Stimulated activated CD4-positive, alpha-beta T cell treated with anti-CD3 and anti-CD28 coated beads, TNF-alpha, amount 100 ng/mL, for 48 hours (primary cell): ENCODE measurements around the gene TBL1XR1.
"Not testable (repeated sequence)": the region's sequence is repeated elsewhere in the genome, so short reads cannot be mapped to it uniquely, and the experiment has no call there.

Source experiments
- DNase-seq, 3 donors: peaks; one replicate each; pipeline ENCODE4 v3.0.0-alpha.2; 2020; ENCODE audit warnings: low read depth in 3 of 3

The TBL1XR1 gene

DNA sequence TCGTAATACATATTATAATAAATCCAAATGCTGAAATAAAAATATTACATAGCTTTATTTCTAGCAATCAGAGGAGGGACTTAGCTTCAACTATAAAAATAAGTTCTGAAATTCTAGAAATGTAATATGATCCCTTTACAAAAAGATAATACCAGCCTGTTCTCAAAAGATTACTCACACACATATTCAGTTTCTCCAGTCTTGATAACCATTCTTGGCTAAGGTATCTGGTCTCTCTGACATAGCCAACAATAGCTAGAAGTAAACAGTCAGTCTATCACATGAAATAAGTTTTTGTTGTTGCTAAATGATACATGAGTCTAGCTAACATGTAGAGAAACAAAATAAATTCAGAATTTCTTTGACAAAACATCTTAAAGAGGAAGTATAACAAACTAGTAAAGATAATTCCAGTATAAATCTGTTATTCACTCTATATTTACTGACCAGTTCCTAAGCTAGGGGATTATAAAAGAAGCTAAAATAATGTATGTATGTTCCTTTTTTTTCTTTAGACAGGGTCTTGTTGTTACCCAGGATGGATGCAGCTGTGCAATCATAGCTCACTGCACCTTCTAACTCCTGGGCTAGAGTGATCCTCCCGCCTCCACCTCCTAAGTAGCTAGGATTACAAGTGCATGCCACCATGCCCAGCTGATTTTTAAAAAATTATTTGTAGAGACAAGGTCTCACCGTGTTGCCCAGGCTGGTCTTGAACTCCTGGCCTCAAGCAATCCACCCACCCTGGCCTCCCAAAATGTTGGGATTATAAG is 170.6 kb downstream of the TBL1XR1 start:
- no peak for DNase-seq

DNA sequence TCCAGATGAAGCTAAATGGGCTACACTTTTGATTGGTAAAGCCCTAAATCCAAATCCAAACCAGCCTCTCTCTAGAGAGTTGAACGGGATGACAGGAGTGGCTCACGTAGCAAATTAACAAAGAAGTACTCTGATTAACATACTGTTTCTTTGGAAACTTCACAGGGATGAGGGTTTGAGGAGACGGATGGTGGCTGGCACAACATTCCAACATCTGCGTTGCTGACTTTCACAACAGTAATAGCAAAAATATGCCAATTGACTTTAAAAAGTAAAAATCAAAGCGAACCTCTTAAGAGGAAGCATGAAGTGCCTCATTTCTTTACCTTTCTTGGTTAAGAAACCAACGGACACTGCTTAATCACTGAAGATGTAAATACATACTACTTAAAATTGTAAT is 181.4 kb downstream of the TBL1XR1 start:
- DNase-seq: no peak

DNA sequence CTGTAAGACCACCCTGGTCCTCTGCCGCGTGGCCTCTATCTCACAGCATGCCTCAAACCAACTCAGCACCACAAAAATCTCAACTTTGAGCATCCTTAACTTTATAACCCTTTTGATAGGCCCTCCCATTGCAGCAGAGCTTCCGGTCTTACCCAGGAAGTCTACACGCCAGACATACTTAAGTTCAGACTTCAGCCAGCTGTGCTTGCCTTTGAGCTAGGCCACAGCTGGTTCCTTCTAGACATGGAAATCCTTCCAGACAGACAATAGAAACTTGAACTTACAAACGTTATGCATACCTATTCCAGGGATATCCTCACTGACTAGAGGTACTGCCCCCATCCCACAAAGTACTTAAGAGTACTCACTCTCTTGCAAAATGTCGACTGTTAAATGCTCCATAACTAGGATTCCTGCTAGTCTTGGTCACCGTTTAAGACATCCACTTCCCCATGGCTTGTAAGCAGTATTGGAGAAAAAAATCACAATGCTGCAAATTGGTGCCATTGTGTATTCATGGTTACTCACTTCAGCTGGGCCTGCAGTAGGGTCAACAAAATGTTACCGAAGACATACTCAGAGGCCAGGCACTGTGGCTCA is 183.5 kb downstream of the TBL1XR1 start:
- no peak for DNase-seq

DNA sequence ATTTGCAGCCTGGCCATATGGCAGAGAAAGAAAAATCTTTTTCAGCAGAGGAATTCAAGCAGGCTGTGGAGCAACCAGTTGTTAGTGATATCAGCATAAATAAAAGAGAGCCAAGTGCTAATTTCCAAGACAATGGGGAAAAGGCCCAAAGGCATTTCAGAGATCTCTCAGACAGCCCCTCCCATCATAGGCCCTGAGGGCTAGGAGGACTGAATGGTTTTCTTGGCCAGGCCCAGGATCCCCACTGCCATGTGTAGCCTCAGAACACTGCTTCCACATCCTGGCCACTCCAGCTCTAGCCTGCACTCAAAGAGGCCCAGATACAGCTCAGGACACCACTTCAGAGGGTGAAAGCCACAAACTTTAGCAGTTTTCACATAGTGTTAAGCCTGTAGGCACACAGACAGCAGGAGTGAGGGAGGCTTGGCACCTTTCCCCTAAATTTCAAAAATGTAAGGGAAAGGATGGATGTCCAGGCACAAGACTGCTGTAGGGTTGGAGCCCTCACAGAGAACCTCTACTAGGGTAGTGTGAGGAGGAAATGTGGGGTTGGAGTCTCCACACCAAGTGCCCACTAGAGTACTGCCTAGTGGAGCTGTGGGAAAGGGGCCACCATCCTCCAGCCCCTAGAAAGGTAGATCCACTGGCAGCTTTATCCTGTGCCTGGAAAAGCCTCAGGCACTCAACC is 191.4 kb downstream of the TBL1XR1 start:
- no peak for DNase-seq

DNA sequence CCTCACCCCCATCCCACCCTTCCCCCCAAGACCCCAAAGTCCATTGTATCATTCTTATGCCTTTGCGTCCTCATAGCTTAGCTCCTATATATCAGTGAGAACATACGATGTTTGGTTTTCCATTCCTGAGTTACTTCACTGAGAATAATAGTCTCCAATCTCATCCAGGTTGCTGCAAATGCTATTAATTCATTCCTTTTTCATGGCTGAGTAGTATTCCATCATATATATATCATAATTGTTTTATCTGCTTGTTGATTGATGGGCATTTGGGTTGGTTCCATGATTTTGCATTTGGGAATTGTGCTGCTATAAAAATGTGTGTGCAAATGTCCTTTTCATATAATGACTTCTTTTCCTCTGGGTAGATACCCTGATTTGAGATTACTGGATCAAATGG is 197.1 kb downstream of the TBL1XR1 start:
- DNase-seq: not testable (repeated sequence)

DNA sequence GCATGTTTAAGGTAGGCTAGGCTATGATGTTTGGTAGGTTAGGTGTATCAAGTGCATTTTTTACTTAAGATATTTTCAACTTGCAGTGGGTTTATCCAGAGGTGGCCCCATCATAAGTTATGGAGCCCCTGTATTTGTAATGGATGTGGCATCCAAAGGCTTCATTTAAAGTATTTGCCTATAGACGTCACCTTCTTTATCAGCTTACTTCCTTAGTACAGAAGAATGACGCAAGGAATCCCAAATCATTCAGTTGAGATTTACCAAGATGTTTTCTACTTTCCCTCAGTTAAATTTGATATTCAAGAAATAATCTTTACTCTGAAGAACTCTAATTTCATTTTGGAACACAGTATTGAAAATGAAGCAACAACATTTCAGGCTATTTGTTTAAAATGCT is 201.3 kb downstream of the TBL1XR1 start:
- DNase-seq: no peak

DNA sequence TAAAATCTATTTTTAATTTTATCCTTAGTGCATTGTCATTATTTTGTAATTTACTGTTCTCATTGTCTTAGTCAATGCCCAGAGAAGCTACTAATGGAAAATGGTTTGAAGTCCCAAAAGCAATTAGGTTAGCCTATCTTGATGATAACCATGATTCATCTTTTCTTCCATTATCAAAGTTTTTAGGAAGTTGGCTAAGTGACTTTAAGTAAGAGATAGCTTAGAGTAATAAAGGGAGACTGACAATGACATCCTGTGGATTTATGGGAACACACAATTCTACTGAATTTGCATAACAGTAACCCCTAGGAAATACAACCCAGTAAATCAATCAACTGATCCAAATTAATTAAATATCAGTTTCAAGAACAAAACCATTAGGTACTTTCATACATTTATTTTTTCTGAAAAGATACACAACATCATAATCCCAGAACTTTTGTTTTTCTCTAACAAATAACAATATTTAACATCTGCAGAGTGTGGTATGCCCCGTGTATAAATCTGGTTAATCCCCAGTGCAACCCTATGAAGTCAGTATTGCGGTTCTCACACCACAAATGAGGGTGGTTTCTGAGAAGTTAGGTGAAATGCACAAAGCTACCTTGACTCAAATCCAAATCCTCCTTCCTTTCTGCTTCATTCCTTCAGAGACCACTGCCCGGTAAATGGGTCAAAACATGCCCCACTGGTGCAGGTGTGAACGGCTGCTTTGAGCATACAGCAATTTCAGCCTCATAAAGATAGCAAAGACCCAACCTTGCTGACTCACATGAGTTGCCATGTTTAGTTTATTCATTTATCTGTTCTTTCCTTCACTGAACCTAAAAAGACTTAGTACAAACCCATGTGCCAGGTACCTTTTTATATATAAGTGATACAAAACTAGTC is 202.1 kb downstream of the TBL1XR1 start:
- DNase-seq: no peak

DNA sequence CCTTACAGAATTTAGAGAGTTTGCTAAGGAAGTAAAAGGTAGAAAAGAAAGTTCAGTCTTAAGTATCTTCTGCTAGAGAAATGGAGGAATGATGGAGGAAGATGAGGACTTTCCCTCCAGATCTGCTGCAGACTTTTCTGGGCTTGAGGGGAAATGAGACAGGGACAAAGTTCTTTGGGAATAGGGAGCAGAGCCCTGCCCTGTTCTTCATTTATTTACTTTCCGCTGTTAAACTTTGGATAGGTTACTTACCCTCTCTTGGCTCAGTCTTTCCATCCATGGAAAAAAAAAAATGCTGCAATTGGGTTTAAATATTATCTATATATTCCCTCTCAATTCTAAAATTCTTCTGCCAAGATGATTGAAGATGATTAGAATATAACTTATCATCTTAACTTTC is 202.9 kb downstream of the TBL1XR1 start:
- no peak for DNase-seq

DNA sequence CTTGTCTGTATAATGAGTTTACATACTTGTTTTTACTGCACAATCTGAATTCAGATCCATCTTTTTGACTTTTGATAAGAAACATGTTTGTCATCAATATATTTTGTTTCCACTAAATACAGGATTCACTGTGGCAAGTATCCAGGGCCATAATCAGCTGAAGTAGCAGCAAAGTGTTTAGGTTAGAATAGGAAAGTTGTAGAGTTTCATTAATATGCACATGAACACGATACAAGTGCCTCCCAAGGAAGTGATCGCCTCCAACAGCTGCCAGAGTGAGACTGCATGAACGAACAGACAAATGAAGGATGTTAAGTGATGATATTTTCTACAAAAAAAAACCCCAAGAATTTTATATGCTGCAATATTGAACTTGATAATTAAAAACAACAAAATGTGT is 204.3 kb downstream of the TBL1XR1 start:
- no peak for DNase-seq

DNA sequence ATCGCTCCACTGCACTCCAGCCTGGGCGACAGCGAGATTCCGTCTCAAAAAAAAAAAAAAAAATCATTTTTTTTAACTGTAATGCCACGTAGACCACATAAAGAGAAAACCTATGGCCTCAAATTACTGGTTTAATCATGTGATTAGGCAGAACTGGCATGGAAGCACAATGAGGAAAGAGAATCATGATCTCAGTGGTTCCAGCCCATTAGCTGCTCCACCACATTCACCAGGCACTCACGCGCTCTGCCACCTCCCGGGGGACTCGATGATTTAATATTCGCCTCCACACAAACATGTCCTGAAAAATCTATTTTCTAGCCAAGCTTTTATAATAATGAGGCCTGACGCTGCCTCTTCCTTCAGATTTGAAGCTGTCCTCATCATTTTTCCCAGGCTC is 204.7 kb downstream of the TBL1XR1 start:
- DNase-seq: no peak

DNA sequence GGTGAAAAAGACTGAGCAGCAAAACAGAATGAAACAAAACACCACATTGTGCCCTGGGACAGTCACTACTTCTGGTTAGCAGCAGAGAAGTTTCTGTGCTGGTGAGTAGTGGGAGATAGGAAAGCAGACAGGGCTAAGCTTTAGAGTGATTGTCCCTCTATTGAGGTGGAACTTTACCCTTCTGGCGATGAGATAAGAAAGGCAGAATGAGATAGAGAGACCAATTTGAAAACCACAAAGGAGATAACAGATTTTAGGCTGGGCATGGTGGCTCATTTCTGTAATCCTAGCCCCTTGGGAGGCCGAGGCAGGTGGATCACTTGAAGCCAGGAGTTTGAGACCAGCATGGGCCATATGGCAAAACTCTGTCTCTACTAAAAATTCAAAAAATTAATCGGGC is 208.5 kb downstream of the TBL1XR1 start:
- no peak for DNase-seq

DNA sequence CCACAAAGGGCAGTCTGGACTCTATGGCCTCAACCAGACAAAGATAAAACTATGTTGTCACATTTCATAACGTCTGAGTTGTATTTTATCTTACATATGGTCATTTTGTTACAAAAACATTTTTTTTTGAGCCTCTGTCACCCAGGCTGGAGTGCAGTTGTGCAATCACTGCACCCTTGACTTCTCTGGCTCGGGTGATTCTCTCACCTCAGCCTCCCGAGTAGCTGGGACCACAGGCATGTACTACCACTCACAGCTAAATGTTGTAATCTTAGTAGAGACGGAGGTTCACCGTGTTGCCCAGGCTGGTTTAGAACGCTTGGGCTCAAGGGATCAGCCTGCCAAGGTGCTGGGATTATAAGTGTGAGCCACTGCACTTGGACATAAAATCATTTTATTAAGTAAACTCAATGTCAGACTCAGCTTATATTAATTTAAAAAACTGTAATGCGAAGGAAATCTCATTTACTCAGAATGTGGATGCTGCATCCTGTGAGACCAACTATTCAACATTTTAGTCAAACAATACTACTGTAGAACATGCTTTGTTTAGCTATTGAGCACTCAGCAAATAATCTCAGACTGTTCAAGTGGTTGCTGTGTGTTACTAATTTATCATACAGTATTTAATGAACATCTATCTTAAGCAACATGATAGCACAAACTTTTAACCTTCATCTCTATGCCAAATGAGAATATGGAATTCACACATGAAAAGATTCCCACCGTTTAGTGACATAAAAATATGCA is 209.2 kb downstream of the TBL1XR1 start:
- DNase-seq: no peak

DNA sequence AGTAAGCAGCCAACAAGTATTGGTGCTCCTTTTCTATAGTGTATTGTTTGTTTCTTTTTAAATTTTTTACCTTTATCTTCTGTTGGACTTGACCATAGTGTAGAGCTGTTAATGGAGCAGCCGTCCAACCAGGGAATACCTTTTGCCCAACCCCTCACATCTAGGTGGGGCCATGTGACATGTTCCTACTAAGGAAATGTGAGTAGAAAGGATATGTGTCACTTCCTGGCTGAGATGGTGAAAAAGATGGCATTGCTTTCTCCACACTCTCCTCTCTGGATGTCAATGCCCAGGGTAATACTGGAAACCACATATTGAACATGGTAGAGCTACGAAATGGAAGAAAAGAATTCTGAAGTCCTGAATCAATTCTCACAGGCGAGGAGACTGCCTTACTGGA is 218.8 kb downstream of the TBL1XR1 start:
- DNase-seq: no peak

DNA sequence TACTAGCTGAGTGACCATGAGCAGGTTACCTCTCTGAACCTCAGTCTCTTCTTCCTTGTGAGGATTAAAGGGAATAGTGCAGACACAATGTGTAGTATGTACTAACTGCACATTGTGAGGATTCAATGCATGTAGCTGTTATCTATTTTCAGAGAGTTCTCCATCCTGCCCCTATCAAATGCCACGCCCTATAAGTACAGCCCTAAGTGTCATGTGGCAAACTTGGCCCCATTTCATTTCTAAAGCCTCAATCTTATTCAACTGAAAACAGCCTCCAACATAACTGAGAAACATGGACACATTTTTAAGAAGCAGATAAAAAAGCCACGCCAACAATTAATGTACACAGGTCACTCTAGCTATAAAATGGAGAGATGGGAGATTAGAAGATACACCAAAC is 220.0 kb downstream of the TBL1XR1 start:
- DNase-seq: no peak

DNA sequence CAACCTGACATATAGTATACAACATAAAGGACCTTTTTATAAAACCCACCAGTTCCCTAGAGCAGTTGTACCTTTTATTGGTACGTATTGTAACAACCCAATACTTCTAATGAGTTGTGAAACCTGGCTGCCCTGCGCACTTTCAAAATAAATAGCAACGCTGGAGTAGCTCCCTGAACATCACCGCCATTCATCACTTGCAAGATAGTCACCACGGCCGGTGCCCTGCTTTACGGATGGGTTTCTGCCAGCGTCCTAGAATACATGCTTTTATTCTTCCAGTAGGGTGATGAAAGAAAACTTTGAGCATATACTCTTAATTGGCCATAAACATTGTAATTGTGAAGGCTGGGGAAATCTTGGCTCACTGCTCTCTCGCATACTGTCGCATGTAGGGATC is 220.7 kb downstream of the TBL1XR1 start:
- DNase-seq: no peak

DNA sequence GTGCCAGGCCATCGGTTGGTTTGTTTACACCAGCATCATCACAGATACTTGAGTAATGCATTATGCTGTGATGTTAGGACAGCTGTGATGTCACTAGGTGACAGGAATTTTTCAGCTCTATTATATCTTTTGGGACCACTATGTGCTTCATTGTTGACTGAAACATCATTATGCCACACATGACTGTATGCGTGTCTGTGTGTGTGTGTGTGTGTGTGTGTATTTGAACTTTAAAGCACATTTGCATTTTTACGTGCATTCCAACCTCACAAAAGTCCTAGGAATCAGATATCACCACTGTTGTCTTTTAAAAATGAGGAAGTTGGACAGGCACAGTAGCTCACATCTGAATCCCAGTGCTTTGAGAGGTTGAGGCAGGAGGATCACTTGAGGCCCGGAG is 223.0 kb downstream of the TBL1XR1 start:
- no peak for DNase-seq

DNA sequence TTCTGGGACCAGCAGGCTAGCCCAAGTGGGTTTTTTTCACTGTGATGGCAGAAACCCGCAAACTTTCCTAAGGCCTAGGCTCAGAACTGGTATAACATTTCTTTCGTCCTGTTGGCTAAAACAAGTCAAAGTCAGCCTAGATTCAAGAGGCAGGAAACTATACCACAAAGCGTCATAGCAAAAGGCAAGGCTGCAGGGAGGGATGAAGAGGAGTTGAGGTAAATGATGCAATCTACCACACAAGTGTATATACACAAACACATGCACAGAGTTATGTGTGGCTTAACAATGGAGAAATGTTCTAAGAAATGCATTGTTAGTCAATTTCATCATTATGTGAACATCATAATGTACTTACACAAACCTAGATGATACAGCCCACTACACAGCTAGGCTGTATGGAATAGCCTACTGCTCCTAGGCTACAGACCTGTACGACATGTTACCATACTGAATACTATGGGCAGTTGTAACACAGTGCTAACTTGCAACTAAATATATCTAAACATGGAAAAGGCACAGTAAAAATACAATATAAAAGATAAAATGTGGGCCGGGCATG is 225.6 kb downstream of the TBL1XR1 start:
- DNase-seq: no peak

DNA sequence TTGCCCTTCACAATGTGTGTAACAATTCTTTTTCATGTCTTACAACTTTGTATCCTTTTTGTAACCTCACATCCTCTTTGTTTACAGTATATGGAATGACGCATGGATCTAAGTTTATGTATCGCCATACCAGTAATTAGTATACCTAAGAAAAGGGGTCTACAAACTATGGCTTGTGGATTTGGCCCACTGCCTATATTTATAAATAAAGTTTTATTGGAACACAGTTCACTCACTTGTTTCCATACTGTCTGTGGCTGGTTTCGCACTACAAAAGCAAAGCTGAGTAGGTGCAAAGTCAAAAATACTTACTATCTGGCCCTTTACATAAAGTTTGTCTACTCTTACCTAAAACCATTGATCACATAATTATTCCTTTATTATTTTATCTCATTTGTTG is 226.5 kb downstream of the TBL1XR1 start:
- DNase-seq: no peak

DNA sequence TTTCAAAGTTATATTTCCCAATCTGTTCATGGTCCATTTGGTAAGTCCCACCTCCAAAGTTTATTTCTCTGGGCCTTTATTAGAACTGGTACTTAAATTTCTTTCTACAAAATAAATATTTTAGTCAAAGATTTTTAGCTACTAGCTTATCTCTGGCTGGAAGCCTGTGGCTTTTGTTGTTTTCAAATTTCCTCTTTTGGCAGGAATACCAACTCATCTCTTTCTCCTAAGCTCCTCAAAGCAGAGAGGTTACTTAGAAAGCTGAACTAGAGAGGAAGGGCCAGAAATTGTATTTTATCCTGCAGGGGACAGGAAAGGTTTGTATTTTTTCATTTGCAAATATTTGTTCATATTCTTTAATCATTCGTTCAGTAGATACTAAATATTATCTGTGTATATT is 227.8 kb downstream of the TBL1XR1 start:
- no peak for DNase-seq
